HepG2 (cell line): Measurements from ENCODE around the gene RFX2. TPM values are rescaled to one million over a fixed set of nuclear protein-coding genes. Genes with fewer than 3 reads are reported as not detected.

ENCODE experiments used
- ATAC-seq: fragments of 200-7000 bp; cut with Tn5 transposase; 3 replicates; pipeline ENCODE4 v1.9.1; 2020; ENCODE audit warnings: mild to moderate bottlenecking, moderate library complexity
- BruUV-seq: library from RNA; stranded (reverse); fragments of 400-500 nt; replicated peaks from 2 replicates; lab custom pipeline; 2021; lab: Mats Ljungman, UMichigan
- CTCF ChIA-PET: fragments of 300-600 bp; formaldehyde crosslinking; extraction: SDS; loops from one replicate; lab custom pipeline; 2021; ENCODE audit warnings: low total read pairs, inconsistent platforms, low intra/inter-chr PET ratio; lab: Yijun Ruan, JAX
- POLR2A ChIA-PET: fragments of 350-600 bp; sonication (Branson Sonifier 250); formaldehyde crosslinking; loops from one replicate; lab custom pipeline; 2020; ENCODE audit warnings: antibody characterized with exemption, inconsistent platforms; lab: Yijun Ruan, JAX
- DNase-seq: peaks from one replicate; pipeline ENCODE4 v3.0.0-alpha.2; 2015; ENCODE audit warnings: low spot score
- FAIRE-seq: peaks from 3 replicates; lab custom pipeline; 2011; peaks lifted over from hg19 to GRCh38; lab: Jason Lieb, UNC
- H2AFZ ChIP-seq: one replicate; pipeline ENCODE4 v1.6.1; 2011; ENCODE audit warnings: low read length, inconsistent platforms
- H3K27ac ChIP-seq: fragments of 300-600 bp; 3 replicates; pipeline ENCODE4 v1.8.0; 2011; ENCODE audit warnings: mixed run types, mild to moderate bottlenecking, mixed read lengths, low read length, inconsistent platforms; ENCODE audit not compliant: insufficient read depth; ENCODE audit errors: extremely low read length
- H3K27me3 ChIP-seq, 2 experiments: fragments of 200-600 bp in 1 of 2; 2 replicates in 1 of 2; 3 replicates in 1 of 2; pipeline versions ENCODE4 v1.6.0 to v1.8.0; 2011; ENCODE audit warnings: low read length in 2 of 2, mild to moderate bottlenecking in 2 of 2, moderate library complexity in 2 of 2, inconsistent platforms in 1 of 2; ENCODE audit not compliant: insufficient read depth in 2 of 2, control insufficient read depth in 1 of 2
- H3K36me3 ChIP-seq, 2 experiments: fragments of 200-600 bp in 1 of 2; replicated peaks in 1 of 2; 2 replicates in 1 of 2; 3 replicates in 1 of 2; pipeline versions ENCODE4 v1.5.1 to v1.8.0; 2011; ENCODE audit warnings: low read length in 2 of 2, inconsistent platforms in 1 of 2; ENCODE audit not compliant: insufficient read depth in 2 of 2, control insufficient read depth in 1 of 2
- H3K4me1 ChIP-seq: 2 replicates; pipeline ENCODE4 v1.5.1; 2012; ENCODE audit warnings: low read length, inconsistent platforms; ENCODE audit not compliant: insufficient read depth
- H3K4me2 ChIP-seq: 2 replicates; pipeline ENCODE4 v1.6.0; 2011; ENCODE audit warnings: low read depth, low read length, inconsistent platforms
- H3K4me3 ChIP-seq, 3 experiments: fragments of 200-600 bp in 1 of 3; sonication (generic), shearing (Covaris generic) in 1 of 3; replicated peaks in 1 of 3; 2 replicates each; pipeline ENCODE4 v1.5.1; 2011 to 2016; ENCODE audit warnings: low read length in 3 of 3, inconsistent platforms in 2 of 3, low read depth in 2 of 3, mild to moderate bottlenecking in 2 of 3, control low read depth in 1 of 3, mixed read lengths in 1 of 3; ENCODE audit not compliant: insufficient read depth in 1 of 3
- H3K79me2 ChIP-seq: one replicate; pipeline ENCODE4 v1.6.1; 2011; ENCODE audit warnings: low read length, inconsistent platforms; ENCODE audit not compliant: insufficient read depth
- H3K9ac ChIP-seq: 2 replicates; pipeline ENCODE4 v1.6.0; 2011; ENCODE audit warnings: mild to moderate bottlenecking, low read depth, low read length, inconsistent platforms; ENCODE audit not compliant: insufficient read depth
- H3K9me3 ChIP-seq: 2 replicates; pipeline ENCODE4 v1.5.1; 2012; ENCODE audit warnings: mild to moderate bottlenecking, low read length
- H4K20me1 ChIP-seq: 2 replicates; pipeline ENCODE4 v1.6.0; 2011; ENCODE audit warnings: inconsistent platforms, mild to moderate bottlenecking, low read length, moderate library complexity; ENCODE audit not compliant: insufficient read depth
- FOXP4 ChIP-seq: sonication (generic); formaldehyde crosslinking; IDR thresholded peaks from 2 replicates; pipeline ENCODE4 v1.4.0; 2020; ENCODE audit warnings: missing genetic modification reagents
- ZNF687 ChIP-seq: sonication (generic); formaldehyde crosslinking; IDR thresholded peaks from 2 replicates; pipeline ENCODE4 v1.5.1; 2020; ENCODE audit warnings: mild to moderate bottlenecking, missing genetic modification reagents, moderate library complexity
- WGBS: methylation state at CpG from one replicate; pipeline ENCODE4 v1.1.6; 2017; ENCODE audit warnings: low lambda C conversion rate; 5-methylcytosine and 5-hydroxymethylcytosine counted together
- in situ Hi-C: cut with HindIII; loops from 2 replicates; pipeline ENCODE4 v1.10.0; 2017; ENCODE audit warnings: low pct_unique_long_range_greater_than_20kb; ENCODE audit not compliant: extremely low pct_ligation_motif_present
- intact Hi-C: fragments of 100-400 bp; cut with micrococcal nuclease; formaldehyde crosslinking; loops from one replicate; pipeline ENCODE4 v1.10.0; 2022; ENCODE audit not compliant: unreplicated experiment
- polyA plus RNA-seq, 8 experiments: library from polyadenylated mRNA; depleted of rRNA in 3 of 8; stranded (reverse) in 7 of 8; unstranded in 1 of 8; fragments of >200 nt; fragmentation: Illumina TruSeq in 4 of 8; extraction: Trizol in 4 of 8; gene quantifications; 2 replicates each; pipeline versions ENCODE4 v1.2.1 to v1.2.3, GENCODE V29; 2011 to 2016; ENCODE audit warnings: low read depth in 4 of 8, missing spikeins in 1 of 8, mixed read lengths in 1 of 8; ENCODE audit not compliant: insufficient read depth in 1 of 8
- total RNA-seq, 5 experiments: library from RNA; depleted of rRNA; stranded (reverse); fragments of >200 nt; fragmentation: Illumina TruSeq; extraction: Trizol; gene quantifications; 2 replicates each; pipeline ENCODE4 v1.2.3, GENCODE V29; 2016; ENCODE audit warnings: low read depth in 1 of 5

The RFX2 gene
- total and polyA plus RNA-seq, 2 of the 13 experiments (the other 11 are each of a cell fraction or from before 2014, with no cell fraction given) = 2.8 to 3.3 TPM

GRCh38 chr19:6011206-6011605, 99.1 kb downstream of the RFX2 start:
- Histone ChIP-seq H3K9ac (no peak overlapping the region), H3K4me1 (peaks cover 47% of the 10 kb centered on the region), H2AFZ (no peak overlapping the region), H3K36me3 (no peaks in the 10 kb centered on the region), H3K27me3 (peaks cover 0 to 6% of the 10 kb centered on the region in 2 experiments; a peak in 1 of 5 replicates), H3K9me3 (no peaks in the 10 kb centered on the region), H4K20me1 (no peaks in the 10 kb centered on the region), H3K27ac (no peak overlapping the region), H3K4me2 (peak overlapping the region; percentile 16), H3K4me3 (peak overlapping the region in 1 of 3 experiments; percentile 5; a peak in 1 of 6 replicates)
- no CpG with 5 or more reads among the region's 10 CpGs for WGBS
- ChIA-PET CTCF (no interaction called here), POLR2A (no interaction called here)
- ATAC-seq (no peak), FAIRE-seq (no peak), DNase-seq (no peak)
- BruUV-seq = no TSS peak
- intact Hi-C loops (no loop called here), in situ Hi-C loops (no loop called here)
- TF ChIP-seq FOXP4 (CRISPR knock-in tag) (no peak), ZNF687 (CRISPR knock-in tag) (peak; percentile 45)
- TF ChIP-seq, all 625 proteins: peak for 1
- no peaks in the 10 kb centered on the region for H3K79me2 ChIP-seq
